Activated naive CD8-positive, alpha-beta T cell treated with anti-CD3 and anti-CD28 coated beads, Interleukin-2, amount 10 ng/mL, durations not matched to agents 7 days and 5 days (primary cell): ENCODE data around the gene METTL3. TPM values are rescaled to one million over a fixed set of nuclear protein-coding genes. Genes with fewer than 3 reads are reported as not detected.

ENCODE experiments used
- ATAC-seq: fragments of 150-1000 bp; cut with Tn5 transposase; one replicate; pipeline ENCODE4 v1.10.0; 2021; ENCODE audit warnings: low read depth, moderate library complexity
- POLR2A ChIA-PET: fragments of 350-600 bp; sonication (Branson Sonifier 250); formaldehyde crosslinking; loops from one replicate; lab custom pipeline; 2021; ENCODE audit warnings: antibody characterized with exemption; lab: Charles Lee
- DNase-seq: peaks from one replicate; pipeline ENCODE4 v3.0.0; 2021
- H3K27ac Mint-ChIP-seq: one replicate; pipeline ENCODE4 v1.8.0; 2022; ENCODE audit warnings: mild to moderate bottlenecking, mixed read lengths
- H3K27me3 Mint-ChIP-seq: one replicate; pipeline ENCODE4 v1.8.0; 2022; ENCODE audit warnings: mild to moderate bottlenecking, moderate library complexity, mixed read lengths
- H3K36me3 Mint-ChIP-seq: one replicate; pipeline ENCODE4 v1.8.0; 2021; ENCODE audit warnings: mild to moderate bottlenecking, mixed read lengths
- H3K4me1 Mint-ChIP-seq: one replicate; pipeline ENCODE4 v1.8.0; 2021; ENCODE audit warnings: mixed read lengths
- H3K4me3 Mint-ChIP-seq: one replicate; pipeline ENCODE4 v1.8.0; 2022; ENCODE audit warnings: mild to moderate bottlenecking, moderate library complexity, mixed read lengths
- H3K9me3 Mint-ChIP-seq: one replicate; pipeline ENCODE4 v1.8.0; 2021; ENCODE audit warnings: mixed read lengths
- total RNA-seq, 2 experiments: library from RNA; stranded (reverse); gene quantifications; one replicate each; pipeline ENCODE4 v1.2.3, GENCODE V29; 2021

The METTL3 gene
- total RNA-seq, 2 experiments from 2014 or later: 89.2 to 90.9 TPM

GRCh38 chr14:21494902-21495762 is 16.0 kb downstream of the METTL3 start:
- H3K27ac Mint-ChIP-seq: peak overlapping the region; percentile 31
- no peaks in the 10 kb centered on the region for H3K27me3 Mint-ChIP-seq
- no peak overlapping the region for H3K4me3 Mint-ChIP-seq
- ATAC-seq (no peak), DNase-seq (no peak)
- POLR2A ChIA-PET: interaction anchor here (0.7 to 1.3 kb wide), 2 partner anchors 18 to 62 kb away, joined by 3 to 6 read pairs; partner anchors contain the start of genes RAB2B and TOX4
- H3K9me3 Mint-ChIP-seq: no peaks in the 10 kb centered on the region
- peaks cover 15% of the 10 kb centered on the region for H3K4me1 Mint-ChIP-seq
- H3K36me3 Mint-ChIP-seq: peaks cover 46% of the 10 kb centered on the region

- no peak overlapping the region for H3K4me3 Mint-ChIP-seq
- DNase-seq (no peak), ATAC-seq (no peak)
- H3K36me3 Mint-ChIP-seq: peaks cover 8% of the 10 kb centered on the region
- POLR2A ChIA-PET: no interaction called here
- H3K27ac Mint-ChIP-seq: no peak overlapping the region
- no peaks in the 10 kb centered on the region for H3K9me3 Mint-ChIP-seq
- H3K4me1 Mint-ChIP-seq: peaks cover 1% of the 10 kb centered on the region
- no peaks in the 10 kb centered on the region for H3K27me3 Mint-ChIP-seq
Observed at GRCh38 chr14:21486640-21487087, 24.5 kb downstream of the METTL3 start.

- peaks cover 24% of the 10 kb centered on the region for H3K4me1 Mint-ChIP-seq
- H3K9me3 Mint-ChIP-seq: no peaks in the 10 kb centered on the region
- H3K36me3 Mint-ChIP-seq: peaks cover 13% of the 10 kb centered on the region
- H3K27me3 Mint-ChIP-seq: no peaks in the 10 kb centered on the region
- peak within 1 kb of the TSS; percentile 100 for H3K4me3 Mint-ChIP-seq
- peak; percentile 89 for DNase-seq
- ATAC-seq: peak; percentile 99
- POLR2A ChIA-PET: interaction anchor here (0.6 to 3.5 kb wide), 14 partner anchors 10 to 163 kb away, joined by 3 to 30 read pairs (median 4); partner anchors contain the start of genes CHD8, METTL3 and SALL2
- H3K27ac Mint-ChIP-seq: peak within 1 kb of the TSS; percentile 100
Observed at GRCh38 chr14:21476925-21477681, 34.0 kb downstream of the METTL3 start, which contains the start of the genes RAB2B and TOX4. TSS of gene RAB2B (minus strand) at chr14:21476959. CDS start at chr14:21476872, 87 bp downstream. TSS of gene TOX4 (plus strand) at chr14:21477195. CDS start at chr14:21477279, 84 bp downstream.

GRCh38 chr14:21476523-21476924 is 34.6 kb downstream of the METTL3 start:
- Mint-ChIP-seq H3K36me3 (peaks cover 13% of the 10 kb centered on the region), H3K27ac (peak overlapping the region; percentile 100), H3K27me3 (no peaks in the 10 kb centered on the region), H3K4me3 (peak overlapping the region; percentile 100), H3K4me1 (peaks cover 23% of the 10 kb centered on the region), H3K9me3 (no peaks in the 10 kb centered on the region)
- DNase-seq: peak; percentile 82
- ATAC-seq: no peak
- POLR2A ChIA-PET: interaction anchor here (0.6 to 3.5 kb wide), 9 partner anchors 10 to 80 kb away, joined by 3 to 30 read pairs (median 5); partner anchors contain the start of genes CHD8, METTL3 and SALL2

GRCh38 chr14:21475767-21476522 is 35.2 kb downstream of the METTL3 start:
- peak overlapping the region; percentile 100 for H3K27ac Mint-ChIP-seq
- POLR2A ChIA-PET: interaction anchor here (0.7 to 3.5 kb wide), 7 partner anchors 10 to 80 kb away, joined by 3 to 30 read pairs (median 6); partner anchors contain the start of genes CHD8 and METTL3
- no peaks in the 10 kb centered on the region for H3K9me3 Mint-ChIP-seq
- ATAC-seq (no peak), DNase-seq (no peak)
- no peaks in the 10 kb centered on the region for H3K27me3 Mint-ChIP-seq
- peaks cover 21% of the 10 kb centered on the region for H3K4me1 Mint-ChIP-seq
- H3K36me3 Mint-ChIP-seq: peaks cover 11% of the 10 kb centered on the region
- peak overlapping the region; percentile 100 for H3K4me3 Mint-ChIP-seq

GRCh38 chr14:21467616-21468015 is 43.5 kb downstream of the METTL3 start:
- no peaks in the 10 kb centered on the region for H3K9me3 Mint-ChIP-seq
- ATAC-seq (no peak), DNase-seq (no peak)
- no peaks in the 10 kb centered on the region for H3K27me3 Mint-ChIP-seq
- H3K36me3 Mint-ChIP-seq: peaks cover 8% of the 10 kb centered on the region
- no peak overlapping the region for H3K4me3 Mint-ChIP-seq
- no peak overlapping the region for H3K27ac Mint-ChIP-seq
- POLR2A ChIA-PET: no interaction called here
- H3K4me1 Mint-ChIP-seq: peaks cover 2% of the 10 kb centered on the region

- DNase-seq (peak; percentile 95), ATAC-seq (peak; percentile 96)
- POLR2A ChIA-PET: interaction anchor here (0.5 to 3.7 kb wide), 12 partner anchors 9 to 73 kb away, joined by 3 to 81 read pairs (median 5); partner anchors contain the start of genes METTL3, RAB2B and TOX4
- Mint-ChIP-seq H3K4me3 (peak within 1 kb of the TSS; percentile 95), H3K4me1 (peaks cover 22% of the 10 kb centered on the region), H3K9me3 (no peaks in the 10 kb centered on the region), H3K36me3 (peaks cover 15% of the 10 kb centered on the region), H3K27me3 (no peaks in the 10 kb centered on the region), H3K27ac (peak within 1 kb of the TSS; percentile 98)
Observed at GRCh38 chr14:21455912-21456667, 55.0 kb downstream of the METTL3 start, which contains the start of gene CHD8. TSS of gene CHD8 (minus strand) at chr14:21456123. CDS start at chr14:21431643, 24,480 bp downstream.

- no peaks in the 10 kb centered on the region for H3K9me3 Mint-ChIP-seq
- H3K27me3 Mint-ChIP-seq: no peaks in the 10 kb centered on the region
- peaks cover 16% of the 10 kb centered on the region for H3K36me3 Mint-ChIP-seq
- POLR2A ChIA-PET: interaction anchor here (0.6 to 3.7 kb wide), 11 partner anchors 9 to 73 kb away, joined by 3 to 81 read pairs (median 5); partner anchors contain the start of genes METTL3, RAB2B and TOX4
- peak overlapping the region; percentile 95 for H3K4me3 Mint-ChIP-seq
- H3K27ac Mint-ChIP-seq: peak overlapping the region; percentile 98
- DNase-seq: no peak
- no peak for ATAC-seq
- peaks cover 22% of the 10 kb centered on the region for H3K4me1 Mint-ChIP-seq
Observed at GRCh38 chr14:21455592-21455911, 55.6 kb downstream of the METTL3 start.

GRCh38 chr14:21454843-21455544 is 56.1 kb downstream of the METTL3 start:
- Mint-ChIP-seq H3K4me3 (peak overlapping the region; percentile 95), H3K36me3 (peaks cover 16% of the 10 kb centered on the region), H3K27me3 (no peaks in the 10 kb centered on the region), H3K4me1 (peaks cover 27% of the 10 kb centered on the region), H3K9me3 (no peaks in the 10 kb centered on the region), H3K27ac (peak overlapping the region; percentile 98)
- POLR2A ChIA-PET: interaction anchor here (0.6 to 3.7 kb wide), 9 partner anchors 10 to 72 kb away, joined by 3 to 81 read pairs (median 6); partner anchors contain the start of genes METTL3, RAB2B and TOX4
- DNase-seq (no peak), ATAC-seq (no peak)

GRCh38 chr14:21449899-21450216 is 61.3 kb downstream of the METTL3 start:
- POLR2A ChIA-PET: interaction anchor here (1.3 kb wide), 1 partner anchor 13 kb away, joined by 4 read pairs; no protein-coding TSS in a partner anchor
- Mint-ChIP-seq H3K27me3 (no peaks in the 10 kb centered on the region), H3K4me1 (peaks cover 39% of the 10 kb centered on the region), H3K9me3 (no peaks in the 10 kb centered on the region), H3K27ac (no peak overlapping the region), H3K36me3 (peaks cover 13% of the 10 kb centered on the region), H3K4me3 (peak overlapping the region; percentile 4)
- ATAC-seq (no peak), DNase-seq (no peak)
